NCI-H748 treated with DMSO at 0.1 percent for 48 hours (cell line): ENCODE data around the gene KIRREL3.

Source experiments
- DNase-seq: peaks from one replicate; lab custom pipeline; 2025; lab: John Stamatoyannopoulos, UW

Gene KIRREL3

GRCh38 chr11:126484266-126484665, 516.3 kb downstream of the KIRREL3 start:
- DNase-seq: no peak

- DNase-seq: no peak
Measured at GRCh38 chr11:126483621-126484195, 516.9 kb downstream of the KIRREL3 start.

GRCh38 chr11:126482586-126483108, 517.9 kb downstream of the KIRREL3 start:
- no peak for DNase-seq

GRCh38 chr11:126481303-126481680, 519.3 kb downstream of the KIRREL3 start:
- DNase-seq: no peak

- peak; percentile 39 for DNase-seq
Measured at GRCh38 chr11:126480410-126481302, 519.9 kb downstream of the KIRREL3 start.

- no peak for DNase-seq
Measured at GRCh38 chr11:126480015-126480409, 520.6 kb downstream of the KIRREL3 start.

GRCh38 chr11:126479178-126479930, 521.2 kb downstream of the KIRREL3 start:
- DNase-seq: no peak

- DNase-seq: no peak
Measured at GRCh38 chr11:126478466-126478865, 522.1 kb downstream of the KIRREL3 start.

GRCh38 chr11:126477535-126478305, 522.9 kb downstream of the KIRREL3 start:
- DNase-seq: no peak

GRCh38 chr11:126476977-126477376, 523.6 kb downstream of the KIRREL3 start:
- no peak for DNase-seq

- DNase-seq: no peak
Measured at GRCh38 chr11:126476266-126476924, 524.2 kb downstream of the KIRREL3 start.

GRCh38 chr11:126475014-126475991, 525.3 kb downstream of the KIRREL3 start:
- DNase-seq: no peak

- no peak for DNase-seq
Measured at GRCh38 chr11:126474220-126474619, 526.4 kb downstream of the KIRREL3 start.

- no peak for DNase-seq
Measured at GRCh38 chr11:126473269-126473668, 527.3 kb downstream of the KIRREL3 start.

GRCh38 chr11:126469311-126469710, 531.3 kb downstream of the KIRREL3 start:
- DNase-seq: no peak

- DNase-seq: no peak
Measured at GRCh38 chr11:126468102-126468521, 532.5 kb downstream of the KIRREL3 start.

GRCh38 chr11:126467471-126467870, 533.1 kb downstream of the KIRREL3 start:
- no peak for DNase-seq

- no peak for DNase-seq
Measured at GRCh38 chr11:126467046-126467370, 533.6 kb downstream of the KIRREL3 start.

GRCh38 chr11:126466236-126467045, 534.1 kb downstream of the KIRREL3 start:
- DNase-seq: no peak
